Urinary bladder (tissue), 4 donors: Measurements from ENCODE around the gene HDDC2. TPM values are rescaled to one million over a fixed set of nuclear protein-coding genes. Genes with fewer than 3 reads are reported as not detected.

Experiments
- DNase-seq: peaks from one replicate; pipeline ENCODE4 v3.0.0-alpha.2; 2015; ENCODE audit errors: extremely low spot score
- H3K27ac ChIP-seq: one replicate; pipeline ENCODE4 v1.5.1; 2013; ENCODE audit warnings: low read depth, mild to moderate bottlenecking, moderate library complexity
- H3K36me3 ChIP-seq: one replicate; pipeline ENCODE4 v1.6.1; 2013; ENCODE audit warnings: mild to moderate bottlenecking, moderate library complexity; ENCODE audit not compliant: insufficient read depth
- H3K4me1 ChIP-seq: one replicate; pipeline ENCODE4 v1.6.1; 2013; ENCODE audit warnings: mild to moderate bottlenecking, moderate library complexity; ENCODE audit not compliant: insufficient read depth
- H3K4me3 ChIP-seq: one replicate; pipeline ENCODE4 v1.5.1; 2013; ENCODE audit warnings: low read depth, low read length
- WGBS: extraction: QIAGEN DNeasy Blood & Tissue Kit; methylation state at CpG from one replicate; pipeline ENCODE4 v1.1.7; 2013; 5-methylcytosine and 5-hydroxymethylcytosine counted together
- polyA plus RNA-seq: library from polyadenylated mRNA; stranded (reverse); fragments of 200-250 nt; gene quantifications from one replicate; pipeline ENCODE4 v1.2.3, GENCODE V29; 2013
- total RNA-seq: library from RNA; depleted of rRNA; stranded (reverse); fragments of >200 nt; gene quantifications from one replicate; pipeline ENCODE4 v1.2.3, GENCODE V29; 2014
- donor health status: healthy with polysubstance abuse.
- donor health status: healthy.

HDDC2 gene
- total and polyA plus RNA-seq, 2 donors, result 44.6 to 53.5 TPM

- H3K27ac ChIP-seq, result no peak overlapping the region
- no peaks in the 10 kb centered on the region for H3K4me1 ChIP-seq
- H3K36me3 ChIP-seq, result no peaks in the 10 kb centered on the region
- 79% methylated on average over 5 of the region's 5 CpGs for WGBS
- no peak overlapping the region for H3K4me3 ChIP-seq
- DNase-seq, result no peak
Observed at GRCh38 chr6:125315548-125315947, 13.8 kb upstream of the HDDC2 start.

DNA sequence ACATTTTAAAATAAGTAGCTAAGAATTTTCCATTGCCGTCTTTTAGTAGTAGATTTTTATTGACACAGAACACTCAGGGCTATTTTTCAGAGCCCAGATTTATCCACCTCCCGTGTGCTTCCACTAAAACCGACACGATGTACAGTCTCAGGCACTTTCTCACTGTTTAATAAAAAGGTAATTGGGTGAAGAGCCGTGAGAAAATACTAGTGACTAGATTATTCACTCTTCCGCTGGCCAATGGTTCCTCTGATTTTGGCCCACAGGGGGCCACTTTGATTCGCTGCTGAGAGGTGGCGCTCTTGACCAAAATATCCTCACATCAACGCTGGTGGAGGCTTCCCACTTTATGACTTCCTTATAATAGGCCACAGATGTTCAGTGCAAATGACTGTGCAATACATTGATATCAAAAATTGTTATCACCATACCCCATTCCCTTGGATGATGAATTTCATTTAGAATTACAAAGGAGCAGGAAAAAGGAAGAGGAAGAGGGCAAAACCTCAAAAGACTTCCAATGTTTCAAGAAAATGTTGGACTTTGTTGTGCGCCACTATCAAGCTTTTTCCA, 12.3 kb upstream of the HDDC2 start:
- no peaks in the 10 kb centered on the region for H3K36me3 ChIP-seq
- 23% methylated on average over 10 of the region's 10 CpGs for WGBS
- H3K4me1 ChIP-seq, result no peaks in the 10 kb centered on the region
- H3K4me3 ChIP-seq, result no peak overlapping the region
- DNase-seq, result no peak
- H3K27ac ChIP-seq, result no peak overlapping the region

- 86% methylated on average over 4 of the region's 4 CpGs for WGBS
- DNase-seq, result no peak
- Histone ChIP-seq H3K4me3 (no peak overlapping the region), H3K36me3 (no peaks in the 10 kb centered on the region), H3K27ac (no peak overlapping the region), H3K4me1 (no peaks in the 10 kb centered on the region)
Observed at GRCh38 chr6:125312950-125313349, 11.2 kb upstream of the HDDC2 start.

DNA sequence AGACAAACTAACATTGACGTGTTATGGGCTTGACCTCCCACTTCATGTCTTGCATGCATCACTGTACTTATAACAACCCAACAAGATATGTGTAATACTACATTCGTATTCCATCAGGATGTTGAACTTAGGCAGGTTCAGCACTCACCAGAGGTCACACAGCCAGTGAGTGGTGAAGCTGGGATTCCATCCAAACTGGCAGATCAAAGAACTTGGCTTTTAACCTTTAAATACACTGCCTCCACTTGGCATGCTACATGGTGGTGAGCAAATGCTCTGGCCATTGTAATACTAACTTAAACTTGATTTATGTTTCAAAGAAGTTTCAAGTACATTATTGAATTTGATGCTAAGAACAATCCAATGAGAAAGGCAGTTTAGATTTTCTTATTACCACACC, 10.7 kb upstream of the HDDC2 start:
- no peak overlapping the region for H3K4me3 ChIP-seq
- H3K27ac ChIP-seq, result no peak overlapping the region
- no peaks in the 10 kb centered on the region for H3K36me3 ChIP-seq
- H3K4me1 ChIP-seq, result no peaks in the 10 kb centered on the region
- DNase-seq, result no peak
- 65% methylated on average over 2 of the region's 2 CpGs for WGBS

DNA sequence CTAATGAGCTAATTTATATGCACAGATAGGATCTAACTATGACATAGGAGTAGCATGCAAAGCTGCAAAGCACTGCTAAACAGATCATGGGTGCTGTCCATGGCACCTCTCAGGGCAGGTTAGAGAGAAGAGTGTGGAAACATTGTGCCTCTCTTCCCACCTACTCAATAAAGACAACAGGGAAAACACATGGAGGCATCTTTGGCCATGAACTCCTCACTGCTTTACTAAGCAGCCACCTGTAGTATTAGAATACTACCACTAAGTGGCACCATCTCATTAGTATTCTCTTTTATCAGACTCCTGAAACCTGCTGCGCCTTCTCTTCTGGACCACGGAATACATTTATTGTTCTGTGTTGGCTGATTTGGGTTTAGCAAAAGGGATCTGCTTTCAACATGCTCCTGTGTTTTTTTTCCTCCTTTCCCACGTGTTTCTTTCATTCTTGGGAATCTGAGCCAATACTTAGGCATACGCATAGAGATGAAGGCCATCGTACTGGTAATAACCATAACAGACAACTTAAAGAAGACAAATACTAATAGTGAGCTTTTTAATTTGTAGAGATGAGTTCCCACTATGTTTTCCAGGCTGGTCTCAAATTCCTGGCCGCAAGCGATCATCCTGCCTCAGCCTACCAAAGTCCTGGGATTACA, 9.4 kb upstream of the HDDC2 start:
- WGBS, result 41% methylated on average over 7 of the region's 7 CpGs
- Histone ChIP-seq H3K36me3 (no peaks in the 10 kb centered on the region), H3K4me1 (no peaks in the 10 kb centered on the region), H3K27ac (no peak overlapping the region), H3K4me3 (no peak overlapping the region)
- DNase-seq, result no peak

DNA sequence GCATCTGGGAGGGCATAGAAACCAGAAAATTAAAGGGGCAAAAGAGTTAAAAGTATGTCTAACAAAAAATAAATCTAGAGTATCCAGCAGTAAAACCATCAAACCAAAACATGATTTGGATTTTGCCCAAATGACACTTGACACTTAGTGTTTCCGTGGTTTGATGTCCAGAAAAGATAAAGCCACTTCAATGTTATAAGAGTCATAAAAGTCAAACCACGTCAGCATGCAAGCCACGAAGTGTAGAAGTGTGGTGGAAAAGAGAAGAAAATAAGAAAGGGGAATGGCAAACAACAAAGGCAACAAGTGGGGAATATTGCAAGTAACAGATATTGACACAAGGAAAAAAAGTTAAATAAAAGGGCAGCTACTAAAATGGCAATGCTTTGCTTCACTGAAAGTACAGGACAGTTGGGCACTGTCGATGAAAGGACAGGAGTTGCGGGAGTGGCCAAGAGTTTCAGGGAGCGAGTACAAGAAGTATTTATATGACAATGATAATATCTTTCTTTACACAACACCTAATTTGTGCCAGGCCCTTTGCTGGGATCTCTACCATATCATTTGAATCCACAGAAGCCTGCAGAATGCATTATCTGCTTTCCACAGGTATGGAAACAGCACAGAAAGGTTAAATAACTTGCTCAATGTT, 6.3 kb upstream of the HDDC2 start:
- H3K4me1 ChIP-seq, result no peaks in the 10 kb centered on the region
- no peaks in the 10 kb centered on the region for H3K36me3 ChIP-seq
- no peak overlapping the region for H3K4me3 ChIP-seq
- H3K27ac ChIP-seq, result no peak overlapping the region
- WGBS, result 35% methylated on average over 6 of the region's 6 CpGs
- DNase-seq, result no peak

DNA sequence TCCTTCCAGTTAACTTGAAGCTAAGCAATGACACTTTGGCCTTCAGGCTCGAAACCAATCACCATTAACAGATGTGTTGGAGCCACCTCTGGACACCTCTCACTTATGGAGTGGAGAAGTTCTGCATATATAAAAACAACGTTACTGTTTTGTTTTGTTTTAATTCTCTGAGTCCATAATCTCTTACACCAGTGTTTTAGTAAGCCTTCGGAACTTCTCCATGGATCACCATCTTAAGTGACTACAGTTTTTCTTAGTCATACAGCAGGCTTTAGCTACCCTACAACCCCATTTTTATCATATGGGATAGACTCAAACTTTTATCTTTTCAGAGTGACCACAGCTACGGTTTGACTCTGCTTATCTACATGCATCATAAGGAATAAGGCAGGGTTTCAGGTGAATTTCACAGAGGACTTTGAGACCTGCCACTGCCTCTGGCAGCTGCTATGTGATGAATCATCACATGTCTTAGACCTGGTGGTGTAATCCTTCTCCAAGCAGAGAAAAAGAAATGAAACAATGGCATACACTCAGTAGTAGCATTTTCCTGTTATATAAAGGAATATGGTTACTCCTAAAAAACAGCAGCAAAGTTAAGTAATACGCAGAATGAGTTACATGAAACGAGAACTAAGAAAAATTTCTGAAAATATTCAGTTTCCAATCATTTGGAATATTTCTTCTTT, 5.5 kb upstream of the HDDC2 start:
- H3K4me3 ChIP-seq, result no peak overlapping the region
- DNase-seq, result no peak
- no peaks in the 10 kb centered on the region for H3K36me3 ChIP-seq
- H3K27ac ChIP-seq, result no peak overlapping the region
- WGBS, result 72% methylated on average over 6 of the region's 6 CpGs
- H3K4me1 ChIP-seq, result no peaks in the 10 kb centered on the region

DNA sequence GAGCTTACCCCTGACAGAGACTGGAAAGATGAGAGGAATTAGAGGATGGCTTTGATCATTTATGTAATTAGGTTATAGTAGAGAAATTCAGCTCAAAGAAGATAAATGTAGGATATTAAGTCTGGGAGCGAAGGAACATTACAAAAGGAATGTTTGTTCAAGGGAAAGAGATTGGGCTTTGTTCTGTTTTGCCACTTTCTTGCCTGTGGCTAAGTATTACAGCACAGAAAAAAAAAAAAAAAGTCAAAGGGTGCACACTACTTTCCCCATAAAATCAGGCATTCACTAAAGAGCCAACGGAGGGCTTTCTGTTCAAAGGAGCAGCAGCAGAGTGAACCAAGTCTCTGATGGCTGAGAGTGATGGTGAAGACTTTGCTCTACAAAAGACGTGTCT, 5.0 kb upstream of the HDDC2 start:
- 56% methylated on average over 3 of the region's 3 CpGs for WGBS
- Histone ChIP-seq H3K4me1 (no peaks in the 10 kb centered on the region), H3K4me3 (no peak overlapping the region), H3K27ac (no peak overlapping the region), H3K36me3 (no peaks in the 10 kb centered on the region)
- no peak for DNase-seq

- no peak for DNase-seq
- Histone ChIP-seq H3K27ac (no peak overlapping the region), H3K4me1 (no peaks in the 10 kb centered on the region), H3K36me3 (no peaks in the 10 kb centered on the region), H3K4me3 (no peak overlapping the region)
- 92% methylated on average over 3 of the region's 3 CpGs for WGBS
Observed at GRCh38 chr6:125304970-125305660, 3.3 kb upstream of the HDDC2 start.

GRCh38 chr6:125303512-125303854, 1.7 kb upstream of the HDDC2 start:
- Histone ChIP-seq H3K27ac (no peak overlapping the region), H3K4me1 (peaks cover 2% of the 10 kb centered on the region), H3K36me3 (no peaks in the 10 kb centered on the region), H3K4me3 (no peak overlapping the region)
- 88% methylated on average over 1 of the region's 1 CpG for WGBS
- no peak for DNase-seq

DNA sequence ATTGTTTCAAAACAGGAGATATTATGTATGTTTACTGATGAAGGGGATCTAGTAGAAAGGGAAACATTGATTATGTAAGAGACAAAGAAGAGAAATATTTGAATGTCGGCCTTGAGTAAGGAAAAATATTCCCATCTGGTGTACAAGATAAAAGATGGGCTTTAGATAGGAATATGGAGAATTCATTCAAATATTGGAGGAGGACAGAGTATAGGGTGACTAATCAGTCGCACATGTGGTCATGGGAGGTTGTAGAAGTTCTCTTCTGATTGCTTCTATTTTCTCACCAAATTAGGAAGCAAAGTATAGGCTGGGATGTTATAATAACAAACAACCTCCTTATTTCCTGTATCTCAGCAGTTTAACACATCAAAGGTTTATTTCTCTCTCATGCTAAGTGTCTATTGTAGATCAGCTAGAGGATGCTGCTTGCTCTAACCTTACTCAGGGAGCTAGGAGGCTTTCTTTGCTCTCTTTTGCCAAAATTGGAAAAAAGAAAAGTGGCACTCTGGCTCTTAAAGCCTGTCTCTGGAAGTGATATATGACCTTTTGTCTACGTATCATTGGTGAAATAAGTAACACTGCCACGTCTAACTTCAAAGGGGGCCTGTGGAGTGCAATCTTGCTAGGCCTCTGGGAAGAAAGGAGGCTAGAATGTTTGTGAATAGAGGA, 1.2 kb upstream of the HDDC2 start:
- Histone ChIP-seq H3K4me1 (peaks cover 2% of the 10 kb centered on the region), H3K4me3 (no peak overlapping the region), H3K36me3 (peaks cover 2% of the 10 kb centered on the region), H3K27ac (no peak overlapping the region)
- 74% methylated on average over 4 of the region's 4 CpGs for WGBS
- DNase-seq, result no peak

DNA sequence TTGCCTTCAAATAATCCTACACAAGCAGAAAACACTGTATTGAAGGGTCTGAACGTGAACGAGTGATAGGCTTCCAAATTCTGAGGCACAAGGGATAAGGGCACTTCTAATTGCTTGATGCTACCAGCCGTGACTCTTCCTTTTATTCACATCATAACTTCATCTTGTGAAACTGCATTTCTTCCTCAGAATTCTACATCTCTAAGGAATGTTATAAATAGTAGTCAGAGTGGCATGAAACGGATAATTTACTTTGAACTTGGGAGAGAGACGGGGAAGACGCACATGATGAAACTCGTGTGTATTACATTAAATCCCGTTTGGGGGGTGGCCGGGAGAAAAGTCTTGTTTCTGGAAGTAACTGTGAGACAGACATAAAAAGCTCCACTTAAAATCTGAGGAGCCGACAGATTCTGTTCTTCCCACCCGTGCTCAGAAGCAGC, 754 bp downstream of the HDDC2 start:
- Histone ChIP-seq H3K4me1 (peaks cover 2% of the 10 kb centered on the region), H3K36me3 (peaks cover 2% of the 10 kb centered on the region), H3K27ac (peak overlapping the region; percentile 80), H3K4me3 (peak overlapping the region; percentile 91)
- DNase-seq, result no peak
- WGBS, result 3% methylated on average over 11 of the region's 11 CpGs

DNA sequence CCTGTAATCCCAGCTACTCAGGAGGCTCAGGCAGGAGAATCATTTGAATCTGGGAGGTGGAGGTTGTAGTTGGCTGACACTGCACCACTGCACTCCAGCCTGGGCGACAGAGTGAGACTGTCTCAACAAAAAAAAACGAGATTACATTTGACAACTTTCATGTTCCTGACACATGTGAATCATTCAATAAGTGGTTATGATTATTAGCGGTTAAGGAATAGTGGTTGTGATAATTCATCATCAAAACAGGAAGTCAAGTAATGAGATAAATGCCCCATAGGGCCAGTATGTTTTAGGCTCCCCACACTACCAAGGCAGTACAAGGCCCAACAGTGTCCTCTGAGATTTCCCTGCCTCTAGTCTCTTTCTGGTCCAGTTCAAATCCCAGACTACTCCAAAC, 2.5 kb downstream of the HDDC2 start:
- DNase-seq, result no peak
- H3K4me1 ChIP-seq, result peaks cover 2% of the 10 kb centered on the region
- H3K27ac ChIP-seq, result no peak overlapping the region
- peaks cover 2% of the 10 kb centered on the region for H3K36me3 ChIP-seq
- WGBS, result 92% methylated on average over 3 of the region's 3 CpGs
- H3K4me3 ChIP-seq, result no peak overlapping the region
